ENCODE measurements around the gene CROCC2. TPM values are rescaled to one million over a fixed set of nuclear protein-coding genes. Genes with fewer than 3 reads are reported as not detected.

CROCC2 gene
- total RNA-seq, 1 experiment from 2014 or later = not detected

DNA sequence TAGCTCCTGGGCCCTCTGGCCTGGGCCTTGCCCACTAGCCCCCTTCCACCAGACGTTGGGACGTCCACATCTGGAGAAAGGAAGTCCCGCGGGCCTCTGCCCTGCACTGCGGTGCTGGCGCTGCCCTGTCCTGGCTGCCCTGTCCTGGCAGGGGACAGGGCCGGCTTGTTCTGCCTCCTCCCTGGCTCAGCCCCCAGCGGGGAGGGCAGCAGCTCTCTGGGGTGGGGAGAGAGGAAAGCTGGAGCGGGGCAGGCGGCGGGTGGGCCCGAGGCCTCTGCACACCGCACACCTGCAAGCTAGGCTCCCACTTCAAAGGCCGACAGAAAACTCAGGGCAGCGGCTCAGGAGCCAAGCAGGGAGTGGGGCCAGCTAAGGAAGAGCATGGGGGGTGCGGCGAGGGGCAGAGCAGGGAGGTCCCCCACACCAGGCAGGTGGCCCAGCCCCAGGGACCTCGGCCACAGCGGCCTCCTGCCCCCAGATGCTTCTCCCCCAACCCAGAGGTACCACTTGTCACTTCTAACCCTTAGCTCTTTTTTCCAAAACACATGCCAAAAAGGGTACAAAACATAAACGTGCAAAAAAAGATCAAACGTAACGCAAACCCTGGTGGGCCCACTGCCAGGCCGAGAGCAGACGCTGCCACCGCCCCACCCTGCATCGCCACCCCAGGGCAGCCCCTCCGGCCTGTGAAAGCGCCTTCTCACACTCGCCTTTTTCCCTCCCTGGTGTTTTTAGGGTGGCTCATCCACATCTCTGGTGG is 105.8 kb downstream of the CROCC2 start:
- Histone ChIP-seq H3K27me3 (ENCODE audit: insufficient read depth, low read length) (no peaks in the 10 kb centered on the region), H3K4me2 (ENCODE audit: low read length) (no peak overlapping the region), H3K9me3 (ENCODE audit: control insufficient read depth in 1 of 2, insufficient read depth in 1 of 2, low read depth in 1 of 2, low read length in 2 of 2) (no peaks in the 10 kb centered on the region), H3K27ac (ENCODE audit: low read depth, low read length) (no peak overlapping the region), H3K4me3 (replicated peaks in 1 of 2; ENCODE audit: low read depth in 1 of 2, low read length in 2 of 2) (no peak overlapping the region), H3K4me1 (ENCODE audit: control insufficient read depth in 1 of 2, insufficient read depth in 2 of 2, low read length in 2 of 2) (no peaks in the 10 kb centered on the region; a peak in 1 of 4 replicates), H2AFZ (ENCODE audit: low read depth, low read length, poor library complexity, severe bottlenecking) (no peak overlapping the region), H3K9me2 (ENCODE audit: insufficient read depth) (no peaks in the 10 kb centered on the region), H3K9ac (ENCODE audit: low read length) (no peak overlapping the region), H4K20me1 (ENCODE audit: insufficient read depth) (no peaks in the 10 kb centered on the region), H3K36me3 (ENCODE audit: control insufficient read depth in 1 of 2, insufficient read depth in 2 of 2, low read length in 2 of 2) (no peaks in the 10 kb centered on the region), H3K79me2 (ENCODE audit: insufficient read depth, low read length) (no peaks in the 10 kb centered on the region)
- ChIA-PET POLR2A (no interaction called here), CTCF (no interaction called here), RAD21 (ENCODE audit: low non-redundant PET in 1 of 2, low total read pairs in 2 of 2, uncharacterized antibody in 2 of 2, unreplicated experiment in 2 of 2) (no interaction called here)
- ATAC-seq = no peak
- no TSS peak for BruUV-seq (replicated peaks)
- intact Hi-C loops (cut with micrococcal nuclease) = no loop called here
- TF ChIP-seq ZFX (IDR thresholded peaks at IDR 0.05) = no peak
- TF ChIP-seq JUND (IDR thresholded peaks at IDR 0.05) = no peak
- no peak for TF ChIP-seq POLR2A (IDR thresholded peaks at IDR 0.05; ENCODE audit: borderline replicate concordance, extremely low read depth, insufficient read depth, insufficient read length)
- no peak for TF ChIP-seq RAD21 (IDR thresholded peaks at IDR 0.05; ENCODE audit: low read depth)
- no peak for TF ChIP-seq SRF (IDR thresholded peaks at IDR 0.05; ENCODE audit: low read depth)
- TF ChIP-seq, protein P1, sequence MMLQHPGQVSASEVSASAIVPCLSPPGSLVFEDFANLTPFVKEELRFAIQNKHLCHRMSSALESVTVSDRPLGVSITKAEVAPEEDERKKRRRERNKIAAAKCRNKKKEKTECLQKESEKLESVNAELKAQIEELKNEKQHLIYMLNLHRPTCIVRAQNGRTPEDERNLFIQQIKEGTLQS (IDR thresholded peaks at IDR 0.05) = no peak
- no peak for TF ChIP-seq EZH2 (IDR thresholded peaks at IDR 0.05)
- TF ChIP-seq CEBPB (IDR thresholded peaks at IDR 0.05; ENCODE audit: low read depth) = no peak
- TF ChIP-seq CBX3 (IDR thresholded peaks at IDR 0.05; ENCODE audit: low read depth) = no peak
- TF ChIP-seq EGR1 (IDR thresholded peaks at IDR 0.05; ENCODE audit: low read depth) = no peak
- no peak for TF ChIP-seq SP1 (IDR thresholded peaks at IDR 0.05; ENCODE audit: low read depth)
- no peak for DNase-seq (ENCODE audit: low read depth, low spot score)

DNA sequence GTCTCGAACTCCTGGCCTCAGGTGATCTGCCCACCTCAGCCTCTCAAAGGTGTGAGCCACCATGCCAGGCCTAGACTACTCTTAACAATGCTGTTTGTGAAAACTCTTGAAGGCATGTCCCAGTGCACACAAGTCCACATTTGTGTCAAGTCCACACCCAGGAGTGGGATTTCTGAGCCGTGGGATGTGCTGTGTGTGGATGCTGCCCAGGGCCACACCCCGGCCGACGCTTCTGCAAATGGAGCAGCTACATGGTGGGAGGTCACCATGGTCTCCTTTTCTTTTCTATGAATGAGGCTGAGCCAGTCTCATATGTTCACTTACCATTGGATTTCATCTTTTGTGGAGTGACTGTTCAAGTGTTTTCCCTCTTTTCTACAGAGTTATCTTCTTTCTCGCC is 108.1 kb downstream of the CROCC2 start:
- no peaks in the 10 kb centered on the region for H4K20me1 ChIP-seq (ENCODE audit: insufficient read depth)
- no peak overlapping the region for H3K4me2 ChIP-seq (ENCODE audit: low read length)
- BruUV-seq (replicated peaks) = no TSS peak
- intact Hi-C loops (cut with micrococcal nuclease) = no loop called here
- POLR2A ChIA-PET = no interaction called here
- no peak for ATAC-seq
- CTCF ChIA-PET = no interaction called here
- H3K4me1 ChIP-seq (ENCODE audit: control insufficient read depth in 1 of 2, insufficient read depth in 2 of 2, low read length in 2 of 2) = peaks cover 0 to 7% of the 10 kb centered on the region in 2 experiments; a peak in 1 of 4 replicates
- no peak overlapping the region for H3K9ac ChIP-seq (ENCODE audit: low read length)
- no peak for DNase-seq (ENCODE audit: low read depth, low spot score)
- no peaks in the 10 kb centered on the region for H3K9me3 ChIP-seq (ENCODE audit: control insufficient read depth in 1 of 2, insufficient read depth in 1 of 2, low read depth in 1 of 2, low read length in 2 of 2)
- H3K27me3 ChIP-seq (ENCODE audit: insufficient read depth, low read length) = no peaks in the 10 kb centered on the region
- H3K36me3 ChIP-seq (ENCODE audit: control insufficient read depth in 1 of 2, insufficient read depth in 2 of 2, low read length in 2 of 2) = no peaks in the 10 kb centered on the region
- no peaks in the 10 kb centered on the region for H3K79me2 ChIP-seq (ENCODE audit: insufficient read depth, low read length)
- H3K9me2 ChIP-seq (ENCODE audit: insufficient read depth) = no peaks in the 10 kb centered on the region
- H3K4me3 ChIP-seq (replicated peaks in 1 of 2; ENCODE audit: low read depth in 1 of 2, low read length in 2 of 2) = no peak overlapping the region
- RAD21 ChIA-PET (ENCODE audit: low non-redundant PET in 1 of 2, low total read pairs in 2 of 2, uncharacterized antibody in 2 of 2, unreplicated experiment in 2 of 2) = no interaction called here
- no peak overlapping the region for H2AFZ ChIP-seq (ENCODE audit: low read depth, low read length, poor library complexity, severe bottlenecking)
- no peak overlapping the region for H3K27ac ChIP-seq (ENCODE audit: low read depth, low read length)
- no peak for TF ChIP-seq TCF7L2 (IDR thresholded peaks at IDR 0.05; ENCODE audit: borderline replicate concordance, extremely low read depth, insufficient read depth, insufficient read length)
- TF ChIP-seq, protein P2, sequence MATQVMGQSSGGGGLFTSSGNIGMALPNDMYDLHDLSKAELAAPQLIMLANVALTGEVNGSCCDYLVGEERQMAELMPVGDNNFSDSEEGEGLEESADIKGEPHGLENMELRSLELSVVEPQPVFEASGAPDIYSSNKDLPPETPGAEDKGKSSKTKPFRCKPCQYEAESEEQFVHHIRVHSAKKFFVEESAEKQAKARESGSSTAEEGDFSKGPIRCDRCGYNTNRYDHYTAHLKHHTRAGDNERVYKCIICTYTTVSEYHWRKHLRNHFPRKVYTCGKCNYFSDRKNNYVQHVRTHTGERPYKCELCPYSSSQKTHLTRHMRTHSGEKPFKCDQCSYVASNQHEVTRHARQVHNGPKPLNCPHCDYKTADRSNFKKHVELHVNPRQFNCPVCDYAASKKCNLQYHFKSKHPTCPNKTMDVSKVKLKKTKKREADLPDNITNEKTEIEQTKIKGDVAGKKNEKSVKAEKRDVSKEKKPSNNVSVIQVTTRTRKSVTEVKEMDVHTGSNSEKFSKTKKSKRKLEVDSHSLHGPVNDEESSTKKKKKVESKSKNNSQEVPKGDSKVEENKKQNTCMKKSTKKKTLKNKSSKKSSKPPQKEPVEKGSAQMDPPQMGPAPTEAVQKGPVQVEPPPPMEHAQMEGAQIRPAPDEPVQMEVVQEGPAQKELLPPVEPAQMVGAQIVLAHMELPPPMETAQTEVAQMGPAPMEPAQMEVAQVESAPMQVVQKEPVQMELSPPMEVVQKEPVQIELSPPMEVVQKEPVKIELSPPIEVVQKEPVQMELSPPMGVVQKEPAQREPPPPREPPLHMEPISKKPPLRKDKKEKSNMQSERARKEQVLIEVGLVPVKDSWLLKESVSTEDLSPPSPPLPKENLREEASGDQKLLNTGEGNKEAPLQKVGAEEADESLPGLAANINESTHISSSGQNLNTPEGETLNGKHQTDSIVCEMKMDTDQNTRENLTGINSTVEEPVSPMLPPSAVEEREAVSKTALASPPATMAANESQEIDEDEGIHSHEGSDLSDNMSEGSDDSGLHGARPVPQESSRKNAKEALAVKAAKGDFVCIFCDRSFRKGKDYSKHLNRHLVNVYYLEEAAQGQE (IDR thresholded peaks at IDR 0.05; ENCODE audit: low read depth) = no peak
- TF ChIP-seq, protein P3, sequence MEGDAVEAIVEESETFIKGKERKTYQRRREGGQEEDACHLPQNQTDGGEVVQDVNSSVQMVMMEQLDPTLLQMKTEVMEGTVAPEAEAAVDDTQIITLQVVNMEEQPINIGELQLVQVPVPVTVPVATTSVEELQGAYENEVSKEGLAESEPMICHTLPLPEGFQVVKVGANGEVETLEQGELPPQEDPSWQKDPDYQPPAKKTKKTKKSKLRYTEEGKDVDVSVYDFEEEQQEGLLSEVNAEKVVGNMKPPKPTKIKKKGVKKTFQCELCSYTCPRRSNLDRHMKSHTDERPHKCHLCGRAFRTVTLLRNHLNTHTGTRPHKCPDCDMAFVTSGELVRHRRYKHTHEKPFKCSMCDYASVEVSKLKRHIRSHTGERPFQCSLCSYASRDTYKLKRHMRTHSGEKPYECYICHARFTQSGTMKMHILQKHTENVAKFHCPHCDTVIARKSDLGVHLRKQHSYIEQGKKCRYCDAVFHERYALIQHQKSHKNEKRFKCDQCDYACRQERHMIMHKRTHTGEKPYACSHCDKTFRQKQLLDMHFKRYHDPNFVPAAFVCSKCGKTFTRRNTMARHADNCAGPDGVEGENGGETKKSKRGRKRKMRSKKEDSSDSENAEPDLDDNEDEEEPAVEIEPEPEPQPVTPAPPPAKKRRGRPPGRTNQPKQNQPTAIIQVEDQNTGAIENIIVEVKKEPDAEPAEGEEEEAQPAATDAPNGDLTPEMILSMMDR (IDR thresholded peaks at IDR 0.05 in 2 of 3, conservative IDR thresholded peaks at IDR 0.05 in 1 of 3; ENCODE audit: borderline replicate concordance in 1 of 3, insufficient read depth in 1 of 3, low read depth in 2 of 3, low read length in 2 of 3) = no peak
- no peak for TF ChIP-seq SIN3A (IDR thresholded peaks at IDR 0.05; ENCODE audit: low read depth)
- TF ChIP-seq SRF (IDR thresholded peaks at IDR 0.05; ENCODE audit: low read depth) = no peak
- TF ChIP-seq RAD21 (IDR thresholded peaks at IDR 0.05; ENCODE audit: low read depth) = no peak
- no peak for TF ChIP-seq EZH2phosphoT487 (IDR thresholded peaks at IDR 0.05; ENCODE audit: borderline replicate concordance)
- no peak for TF ChIP-seq EZH2 (IDR thresholded peaks at IDR 0.05)
- TF ChIP-seq ELF1 (IDR thresholded peaks at IDR 0.05; ENCODE audit: borderline replicate concordance, low read depth) = no peak
